GM21786 (cell line): ENCODE data around the gene PCK2.
A peak's percentile ranks its signal among the peaks of the same experiment; 100 is the strongest.
"Not testable (repeated sequence)": the region's sequence is repeated elsewhere in the genome, so short reads cannot be mapped to it uniquely, and the experiment has no call there.

Experiments used
- ATAC-seq: cut with Tn5 transposase; IDR thresholded peaks from one replicate; pipeline ENCODE4 v1.9.1; 2021; ENCODE audit not compliant: unreplicated experiment

The PCK2 gene

GRCh38 chr14:24093207-24093900, 757 bp upstream of the PCK2 start:
- ATAC-seq = no peak

DNA sequence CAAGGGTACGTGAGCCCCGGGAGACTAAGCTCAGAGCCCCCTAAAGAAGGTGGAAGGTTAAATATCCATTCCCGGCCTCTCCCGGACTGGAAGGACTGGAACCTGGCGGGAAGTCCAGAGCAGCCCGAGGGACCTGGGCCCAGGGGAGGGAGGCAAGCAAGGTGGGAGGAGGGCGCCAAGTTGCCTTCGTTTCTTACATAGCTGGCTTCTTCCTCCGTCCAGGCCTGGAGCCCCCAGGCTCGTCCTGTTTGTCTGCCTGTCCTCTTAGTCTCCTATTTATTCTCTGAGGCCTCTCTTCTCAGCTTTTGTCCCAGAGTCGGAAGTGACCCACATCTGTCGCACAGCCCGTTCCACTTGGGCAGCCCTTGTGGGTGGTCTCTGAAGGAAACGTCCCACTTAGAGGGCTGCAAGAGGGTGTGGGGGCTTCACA, 745 bp downstream of the PCK2 start:
- no peak for ATAC-seq

- peak; percentile 72 for ATAC-seq
These were observed 1.4 kb downstream of the PCK2 start for GRCh38 chr14:24095271-24096068.

DNA sequence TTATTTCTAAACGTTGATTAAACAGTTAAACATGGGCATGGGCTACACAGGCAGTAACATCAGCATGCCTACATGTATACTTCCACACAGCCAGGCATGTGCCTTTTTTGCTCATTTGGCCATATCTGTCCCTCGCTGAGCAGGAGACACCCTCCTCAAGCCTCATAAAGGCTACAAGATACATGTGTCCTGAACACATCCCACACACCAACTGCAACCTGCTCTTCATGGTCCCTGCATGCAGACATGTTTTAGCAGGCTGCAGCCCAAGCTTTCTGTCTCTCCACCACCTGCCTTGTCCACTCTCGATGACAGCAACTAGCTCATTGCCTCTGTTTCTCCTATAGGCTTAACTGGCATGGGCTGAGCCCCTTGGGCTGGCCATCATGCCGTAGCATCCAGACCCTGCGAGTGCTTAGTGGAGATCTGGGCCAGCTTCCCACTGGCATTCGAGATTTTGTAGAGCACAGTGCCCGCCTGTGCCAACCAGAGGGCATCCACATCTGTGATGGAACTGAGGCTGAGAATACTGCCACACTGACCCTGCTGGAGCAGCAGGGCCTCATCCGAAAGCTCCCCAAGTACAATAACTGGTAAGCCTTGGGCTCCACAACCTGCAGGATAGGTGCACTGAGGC, 2.6 kb downstream of the PCK2 start:
- ATAC-seq = no peak

GRCh38 chr14:24098229-24098926, 4.3 kb downstream of the PCK2 start:
- no peak for ATAC-seq

- ATAC-seq = no peak
These were observed 5.1 kb downstream of the PCK2 start for GRCh38 chr14:24098927-24099813.

DNA sequence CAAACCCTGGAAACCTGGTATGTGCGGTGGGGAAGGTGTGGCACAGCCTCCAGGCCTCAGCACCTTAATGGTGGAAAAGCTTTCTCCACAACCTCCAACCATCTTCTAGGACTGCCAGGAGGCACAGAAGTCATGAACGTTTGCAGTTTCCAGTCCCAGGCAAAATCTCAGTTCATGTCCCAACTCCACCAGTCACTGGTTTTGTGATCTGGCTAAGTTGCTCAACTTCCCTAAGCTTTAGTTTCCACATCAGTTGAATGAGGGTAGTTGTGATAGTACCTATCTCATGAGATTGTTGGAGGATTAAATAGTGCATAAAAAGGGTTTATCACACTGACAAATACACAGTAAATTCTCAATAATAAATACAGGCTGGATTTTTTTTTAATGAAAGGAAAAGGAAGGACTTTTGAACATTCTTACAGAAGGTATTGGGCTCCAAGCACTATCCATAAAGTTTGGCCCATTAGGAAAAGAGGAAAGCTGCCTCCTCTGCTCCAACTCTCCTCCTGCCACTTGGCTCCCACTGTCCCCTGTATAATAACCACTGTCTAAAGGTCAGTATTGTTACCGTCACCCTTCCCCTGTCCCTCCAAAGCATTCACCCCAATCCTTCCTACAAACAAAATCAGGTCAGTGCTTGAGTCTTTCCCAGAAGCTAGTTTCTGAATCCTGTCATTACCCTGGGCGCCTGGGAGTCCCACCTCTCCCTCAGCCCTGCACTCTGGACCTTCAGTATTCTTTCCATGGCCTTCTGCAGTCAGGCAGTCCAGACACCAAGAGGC, 6.3 kb downstream of the PCK2 start:
- no peak for ATAC-seq

GRCh38 chr14:24100982-24101494, 6.9 kb downstream of the PCK2 start:
- ATAC-seq = no peak

GRCh38 chr14:24102357-24103048, 8.4 kb downstream of the PCK2 start:
- ATAC-seq = no peak

DNA sequence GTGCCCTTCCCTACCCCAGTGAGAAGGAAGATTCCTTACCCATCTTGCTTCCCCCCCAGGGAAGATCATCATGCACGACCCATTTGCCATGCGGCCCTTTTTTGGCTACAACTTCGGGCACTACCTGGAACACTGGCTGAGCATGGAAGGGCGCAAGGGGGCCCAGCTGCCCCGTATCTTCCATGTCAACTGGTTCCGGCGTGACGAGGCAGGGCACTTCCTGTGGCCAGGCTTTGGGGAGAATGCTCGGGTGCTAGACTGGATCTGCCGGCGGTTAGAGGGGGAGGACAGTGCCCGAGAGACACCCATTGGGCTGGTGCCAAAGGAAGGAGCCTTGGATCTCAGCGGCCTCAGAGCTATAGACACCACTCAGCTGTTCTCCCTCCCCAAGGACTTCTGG, 9.3 kb downstream of the PCK2 start:
- ATAC-seq = no peak

DNA sequence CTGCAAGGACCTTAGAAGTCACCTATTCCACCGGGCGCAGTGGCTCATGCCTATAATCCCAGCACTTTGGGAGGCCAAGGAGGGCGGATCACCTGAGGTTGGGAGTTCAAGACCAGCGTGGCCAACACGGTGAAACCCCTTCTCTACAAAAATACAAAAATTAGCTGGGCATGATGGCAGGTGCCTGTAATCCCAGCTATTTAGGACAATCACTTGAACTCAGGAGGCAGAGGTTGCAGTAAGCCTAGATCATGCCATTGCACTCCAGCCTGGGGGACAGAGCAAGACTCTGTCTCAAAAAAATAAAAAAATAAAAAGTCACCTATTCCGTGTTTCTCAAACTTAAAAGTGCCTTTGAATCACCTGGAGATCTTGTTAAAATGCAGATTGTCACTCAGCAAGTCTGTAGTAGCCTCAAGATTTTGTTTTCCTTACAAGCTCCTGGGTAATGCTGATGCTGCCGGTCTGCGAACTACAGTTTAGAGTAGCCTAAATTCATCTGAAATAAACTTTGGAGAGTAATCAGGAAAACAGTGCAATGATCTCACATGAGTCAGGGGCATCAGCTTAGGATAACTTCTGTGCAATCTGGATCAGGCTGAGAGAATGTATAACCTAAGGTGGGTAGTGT, 11.6 kb downstream of the PCK2 start:
- ATAC-seq = not testable (repeated sequence)

DNA sequence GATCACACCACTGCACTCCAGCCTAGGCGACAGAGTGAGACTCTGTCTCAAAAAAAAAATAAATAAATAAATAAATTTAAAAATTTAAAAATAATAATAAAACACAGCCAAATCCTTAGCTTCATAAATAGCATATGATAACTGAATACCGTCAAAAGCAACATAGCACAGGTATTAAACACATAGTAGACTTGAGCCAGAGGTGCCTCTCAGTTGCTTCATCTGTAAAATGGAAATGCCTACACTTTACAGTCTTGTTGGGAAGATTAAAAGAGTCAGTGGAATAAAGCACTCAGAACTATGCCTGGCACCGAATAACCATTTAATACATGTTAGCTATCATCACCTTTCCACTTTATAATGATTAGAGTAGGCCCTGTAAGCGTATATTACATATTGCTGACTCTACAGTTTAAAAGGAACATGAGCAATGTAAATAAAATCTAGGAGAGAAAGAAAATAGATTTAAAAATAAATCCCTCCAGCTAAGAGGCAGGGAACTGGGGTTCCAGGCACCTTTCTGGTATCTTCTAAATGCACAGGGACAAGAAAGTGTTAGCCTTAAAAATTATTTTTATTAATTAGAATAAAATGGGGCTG, 12.7 kb downstream of the PCK2 start:
- ATAC-seq = no peak

DNA sequence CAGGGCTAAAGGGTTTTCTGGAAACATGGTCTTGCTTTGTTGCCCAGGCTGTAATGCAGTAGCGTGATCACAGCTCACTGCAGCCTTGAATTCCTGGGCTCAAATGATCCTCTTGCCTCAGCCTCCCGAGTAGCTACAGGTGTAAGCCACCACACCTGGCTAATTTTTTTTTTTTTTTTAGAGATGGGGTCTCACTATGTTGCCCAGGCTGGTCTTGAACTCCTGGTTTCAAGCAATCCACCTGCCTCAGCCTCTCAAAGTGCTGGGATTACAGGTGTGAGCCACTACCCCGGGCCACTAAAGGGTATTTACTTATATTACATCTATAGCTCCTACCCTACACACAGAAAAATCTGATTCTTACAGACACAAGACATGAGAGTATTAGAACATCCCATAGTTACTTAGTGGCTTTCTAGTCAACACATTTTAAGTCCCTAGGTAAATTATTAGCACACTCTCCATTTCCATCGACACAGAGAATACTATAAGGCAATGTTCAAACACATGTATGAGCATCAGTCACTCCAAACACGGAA, 14.3 kb downstream of the PCK2 start:
- ATAC-seq = no peak

DNA sequence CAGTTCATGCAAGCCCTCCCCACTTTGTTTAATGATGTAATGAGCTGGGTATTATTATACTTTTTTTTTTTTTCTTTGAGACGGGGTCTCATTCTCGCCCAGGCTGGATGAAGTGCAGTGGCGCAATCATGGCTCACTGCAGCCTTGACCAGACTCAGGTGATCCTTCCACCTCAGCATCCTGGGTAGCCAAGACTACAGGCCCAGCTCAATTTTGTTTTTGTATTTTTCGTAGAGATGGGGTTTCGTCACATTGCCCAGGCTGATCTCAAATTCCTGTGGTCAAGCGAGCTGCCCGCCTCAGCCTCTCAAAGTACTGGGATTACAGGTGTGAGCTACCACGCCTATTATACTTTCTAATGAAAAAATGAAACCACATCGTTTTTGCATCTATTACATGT, 15.9 kb downstream of the PCK2 start:
- ATAC-seq = no peak

- no peak for ATAC-seq
These were observed 16.4 kb downstream of the PCK2 start for GRCh38 chr14:24110523-24110922.

- ATAC-seq = no peak
These were observed 19.3 kb downstream of the PCK2 start for GRCh38 chr14:24113379-24113800.

DNA sequence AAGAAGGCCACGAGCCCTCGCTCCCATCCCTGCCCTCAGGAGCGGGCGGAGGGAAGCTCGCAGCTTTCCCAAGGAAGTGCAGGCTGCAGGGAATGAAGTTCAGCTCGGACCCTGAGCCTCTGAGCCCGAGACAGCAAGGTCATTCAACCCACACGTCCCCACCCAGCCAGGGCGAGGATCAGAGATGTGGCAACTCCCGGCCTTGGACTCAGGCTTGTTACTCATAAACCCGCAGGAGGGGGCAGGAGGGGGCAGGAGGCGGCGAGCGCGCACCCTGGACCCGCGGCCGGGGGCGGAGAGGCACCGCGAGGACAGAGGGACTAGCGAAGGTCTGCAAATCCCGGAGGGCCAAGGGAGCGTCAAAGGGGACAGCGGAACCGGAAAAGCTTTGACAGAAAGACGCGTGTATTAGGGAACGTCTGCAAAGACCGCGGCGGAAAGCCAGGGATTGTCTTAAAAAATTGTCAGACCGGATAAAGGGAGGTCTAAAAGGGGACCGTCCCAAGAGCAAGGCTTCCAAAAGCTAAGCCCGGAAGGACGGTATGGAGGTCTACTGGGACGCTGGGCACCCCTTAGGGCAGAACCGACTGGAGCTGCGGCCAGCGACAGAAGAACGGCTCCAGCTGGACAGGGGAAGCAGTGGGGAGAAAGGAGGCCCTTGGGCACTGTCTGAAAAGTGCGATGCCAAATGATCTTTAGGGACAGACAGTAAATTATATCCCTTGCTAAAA, 19.9 kb downstream of the PCK2 start:
- ATAC-seq = peak; percentile 28
